Mucosa of gallbladder (tissue), 1 donor: Measurements from ENCODE around the gene PAX7. TPM values are rescaled to one million over a fixed set of nuclear protein-coding genes. Genes with fewer than 3 reads are reported as not detected.
"Not testable (repeated sequence)": the region's sequence is repeated elsewhere in the genome, so short reads cannot be mapped to it uniquely, and the experiment has no call there.

ENCODE experiments used
- DNase-seq: peaks from one replicate; pipeline ENCODE4 v3.0.0-alpha.2; 2020; ENCODE audit warnings: low spot score
- total RNA-seq: library from RNA; stranded (reverse); gene quantifications from one replicate; pipeline ENCODE4 v1.2.1, GENCODE V29; 2021
- donor health status: DM: no; HTN: no; CAD: no.

Gene PAX7
- total RNA-seq, 1 donor from 2014 or later: not detected

DNA sequence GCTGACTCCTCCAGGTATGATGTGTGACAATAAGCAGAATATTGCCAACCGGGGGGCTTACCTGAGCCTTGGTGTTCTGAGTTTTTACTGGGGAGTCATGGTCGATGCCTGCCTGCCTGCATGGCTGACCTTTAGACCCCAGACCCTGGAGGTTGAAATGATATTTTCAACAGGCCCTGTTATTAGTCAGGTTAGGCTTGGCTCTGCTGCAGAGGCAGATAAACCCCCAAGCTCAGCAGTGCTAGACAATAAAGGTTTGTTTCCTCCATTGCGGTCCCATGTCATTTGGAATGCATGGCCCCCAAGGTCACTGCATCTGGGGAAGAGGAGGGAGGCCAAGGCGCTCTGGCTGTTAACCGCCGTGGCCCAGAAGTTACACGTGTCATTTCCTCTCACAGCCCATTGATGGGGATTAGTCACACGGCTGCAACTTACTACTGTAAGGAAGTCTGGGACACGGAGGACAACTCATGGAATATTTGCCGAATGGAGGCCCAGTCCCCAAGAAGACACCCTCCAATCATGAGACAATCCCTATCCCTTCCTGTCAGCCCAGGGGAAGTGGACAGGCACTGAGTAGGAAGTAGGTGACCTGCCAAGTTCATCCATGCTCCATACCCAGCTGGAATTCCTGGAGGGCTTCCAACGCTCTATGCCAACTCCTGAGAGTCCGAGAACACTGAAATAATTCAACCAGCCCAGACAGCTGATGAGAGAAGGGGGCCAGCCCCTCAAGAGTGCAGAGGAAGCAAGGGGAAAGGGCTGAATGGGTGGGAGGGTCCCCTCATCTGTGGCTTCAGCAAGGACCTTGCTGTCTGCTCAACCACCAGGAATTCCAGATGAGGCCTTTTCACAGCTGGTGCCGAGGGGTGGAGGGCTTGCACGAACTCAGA lies 131.5 kb downstream of the PAX7 start:
- DNase-seq: no peak

DNA sequence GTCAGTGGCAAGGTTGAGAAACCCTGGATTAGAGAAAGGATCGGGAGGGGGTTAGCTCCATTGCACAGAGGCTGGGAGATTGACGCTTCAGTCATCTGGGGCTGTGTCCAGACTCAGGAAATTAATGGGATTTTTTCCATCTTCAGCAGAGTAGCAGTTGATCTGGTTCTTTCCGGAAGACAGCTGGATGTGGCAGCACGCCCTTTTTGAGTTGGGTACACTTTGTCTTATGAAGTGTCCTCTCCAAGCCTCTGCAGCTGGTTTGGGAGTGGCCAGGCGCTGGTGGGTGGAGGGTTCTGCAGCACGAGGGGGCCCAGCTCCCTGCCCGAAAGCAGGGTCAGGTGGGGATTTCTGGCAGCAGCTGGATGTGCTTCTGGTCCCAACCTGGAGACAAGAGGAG lies 133.7 kb downstream of the PAX7 start:
- no peak for DNase-seq

DNA sequence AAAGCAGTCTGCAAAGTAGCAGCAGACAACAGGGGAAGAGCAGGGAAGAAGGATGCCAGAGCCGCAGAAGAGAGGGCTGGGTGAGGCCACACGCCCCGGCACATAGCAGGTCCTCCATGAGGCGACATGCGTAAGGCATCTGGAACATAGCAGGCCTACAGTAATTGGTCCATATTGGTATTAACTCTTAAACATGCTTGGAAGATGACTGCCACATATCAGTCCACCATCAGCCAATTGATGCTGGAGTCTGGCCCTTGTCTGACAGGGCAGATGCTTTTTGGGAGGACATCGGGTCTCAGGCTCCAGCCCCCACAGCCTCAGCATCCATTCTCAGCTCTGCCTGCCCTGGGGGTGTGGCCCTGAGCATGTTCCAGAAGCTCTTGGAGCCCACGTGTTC lies 135.1 kb downstream of the PAX7 start:
- no peak for DNase-seq

DNA sequence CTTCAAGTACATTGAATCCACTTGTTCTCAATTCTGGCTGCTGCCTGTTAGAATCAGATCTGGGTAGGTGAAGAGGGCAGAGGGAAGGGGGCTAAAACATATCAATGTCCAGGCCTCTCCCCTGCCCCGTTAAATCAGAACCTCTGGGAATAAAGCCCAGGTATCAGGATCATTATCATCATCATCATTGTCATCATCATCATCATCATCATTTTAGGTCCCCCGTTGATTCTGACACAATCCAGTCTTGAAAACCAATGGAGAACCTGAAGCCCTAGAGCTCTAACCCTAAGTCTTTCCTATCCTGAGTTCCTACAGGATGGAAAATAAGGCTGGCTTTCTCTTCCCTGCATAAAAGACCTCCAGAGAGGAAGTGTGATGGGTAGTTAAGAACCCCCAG lies 135.7 kb downstream of the PAX7 start:
- no peak for DNase-seq

DNA sequence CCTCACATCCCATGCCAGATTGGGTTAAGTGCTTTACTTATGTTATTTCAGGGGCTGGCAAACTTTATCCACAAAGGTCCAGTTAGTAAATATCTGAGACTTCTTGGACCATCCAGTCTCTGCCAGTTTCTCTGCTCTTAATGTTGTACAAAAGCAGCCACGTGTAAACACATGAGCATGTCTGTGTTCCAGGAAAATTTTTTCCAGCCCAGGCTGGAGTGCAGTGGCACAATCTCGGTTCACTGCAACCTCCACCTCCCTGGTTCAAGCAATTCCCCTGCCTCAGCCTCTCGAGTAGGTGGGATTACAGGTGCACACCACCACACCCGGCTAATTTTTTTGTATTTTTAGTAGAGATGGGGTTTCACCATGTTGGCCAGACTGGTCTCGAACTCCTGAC lies 136.9 kb downstream of the PAX7 start:
- not testable (repeated sequence) for DNase-seq

DNA sequence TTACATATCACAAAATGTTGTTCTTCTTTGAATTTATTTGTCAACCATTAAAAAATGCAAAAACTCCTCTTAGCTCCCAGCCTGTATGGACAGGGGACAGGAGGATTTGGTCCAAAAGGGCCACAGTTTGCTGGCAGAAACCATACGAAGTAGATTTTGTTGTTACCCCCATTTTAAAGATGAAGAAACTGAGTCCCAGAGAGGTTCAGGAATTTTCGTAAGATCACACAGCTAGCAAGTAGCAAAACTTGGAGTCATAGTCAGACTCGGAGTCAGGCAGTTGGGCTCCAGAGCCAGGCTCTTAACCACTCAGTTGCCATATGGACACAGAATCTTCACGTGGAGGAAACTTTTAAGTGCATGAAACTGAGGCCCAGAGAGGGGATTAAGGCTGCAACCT lies 137.4 kb downstream of the PAX7 start:
- no peak for DNase-seq

DNA sequence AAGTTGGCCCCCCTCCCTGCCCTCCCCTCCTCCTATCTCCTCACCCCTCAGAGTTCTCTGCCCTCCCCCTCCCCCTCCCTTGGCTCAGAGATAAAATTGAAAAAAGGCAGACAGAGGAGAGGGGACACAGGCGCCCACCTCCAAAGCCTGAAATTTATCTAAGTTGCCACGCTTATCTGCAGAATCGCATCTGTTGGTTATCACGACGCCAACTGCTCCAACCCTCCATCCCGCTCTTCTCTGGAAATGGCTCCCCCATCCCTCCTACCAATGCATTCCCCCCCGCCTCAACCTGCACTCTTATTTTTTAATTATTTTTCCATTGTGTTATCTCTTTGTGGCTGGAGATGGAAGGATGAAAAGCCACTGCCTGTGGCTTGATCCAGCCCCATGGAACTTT lies 138.5 kb downstream of the PAX7 start:
- no peak for DNase-seq

DNA sequence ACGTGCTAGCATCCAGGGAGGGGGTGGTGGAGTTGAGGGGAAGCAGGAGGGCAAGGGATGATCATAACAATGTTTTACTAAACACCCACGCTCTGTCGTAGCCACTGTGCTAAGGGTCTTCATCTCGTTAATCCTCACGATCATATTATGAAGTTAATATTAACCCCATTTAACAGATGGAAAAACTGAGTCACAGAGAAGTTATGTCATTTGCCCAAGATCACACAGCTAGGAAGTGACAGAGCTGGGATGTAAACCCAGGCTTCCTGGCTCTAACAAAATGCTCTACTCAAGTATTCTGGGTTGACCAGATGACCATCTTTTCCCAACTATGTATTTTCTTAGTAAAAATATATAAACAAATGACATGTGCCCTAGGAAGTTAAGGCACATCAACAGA lies 140.2 kb downstream of the PAX7 start:
- no peak for DNase-seq

DNA sequence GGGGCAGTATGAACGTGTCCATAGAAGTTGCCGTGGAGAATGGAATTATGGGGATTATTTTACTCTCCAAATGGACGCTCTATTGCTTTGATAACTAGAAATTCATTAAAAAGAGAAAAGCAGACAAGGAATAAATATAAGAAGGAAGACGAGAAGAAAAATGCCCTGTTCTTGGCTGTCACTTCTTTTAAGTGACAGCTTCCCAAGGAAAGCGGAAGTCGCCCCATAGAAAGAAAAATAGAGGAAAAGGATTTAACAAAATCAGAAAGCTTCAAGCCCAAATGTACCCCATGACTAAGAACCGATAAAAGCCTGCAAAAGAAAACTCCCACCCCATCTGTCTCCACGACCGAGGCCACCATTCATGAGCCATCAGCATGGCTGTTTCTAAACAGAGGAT lies 143.1 kb downstream of the PAX7 start:
- no peak for DNase-seq

DNA sequence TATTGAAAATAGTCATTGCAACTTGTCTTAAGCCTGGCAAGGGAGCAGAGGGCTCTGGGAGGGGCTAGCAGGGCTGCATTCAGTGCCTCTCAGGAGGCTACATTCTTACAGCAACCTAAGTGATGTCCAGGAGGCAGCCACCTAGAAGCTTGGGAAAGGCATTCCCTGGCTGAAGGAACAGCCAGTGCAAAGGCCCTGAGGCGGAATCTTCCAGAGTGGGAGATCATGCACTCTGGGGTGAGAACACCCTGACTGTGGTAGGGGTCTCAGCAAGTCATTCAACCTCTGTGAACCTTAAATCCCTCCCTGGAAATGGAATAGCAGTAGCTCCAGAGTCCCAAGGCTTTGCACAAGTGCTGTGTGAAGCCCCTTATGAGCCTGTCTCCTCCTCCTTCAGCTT lies 144.7 kb downstream of the PAX7 start:
- DNase-seq: no peak

DNA sequence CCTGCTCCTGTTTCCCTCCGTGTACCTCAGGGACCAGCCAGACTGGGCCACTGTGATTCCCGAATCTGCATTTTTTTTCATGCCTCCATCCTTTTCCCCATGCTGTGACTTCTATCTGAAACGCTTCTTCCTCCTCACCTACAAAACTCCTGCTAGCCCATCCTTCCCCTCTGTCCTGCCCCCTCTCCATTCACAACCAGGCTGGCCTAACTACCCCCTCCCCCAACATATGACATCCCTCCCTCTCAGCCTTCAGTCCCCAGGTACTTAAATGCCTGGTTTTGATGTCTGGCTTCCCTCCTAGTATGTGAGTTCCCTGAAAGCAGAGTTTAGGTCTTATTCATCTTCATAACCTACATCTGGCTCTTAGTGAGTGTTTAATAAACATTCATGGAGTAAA lies 146.1 kb downstream of the PAX7 start:
- no peak for DNase-seq

DNA sequence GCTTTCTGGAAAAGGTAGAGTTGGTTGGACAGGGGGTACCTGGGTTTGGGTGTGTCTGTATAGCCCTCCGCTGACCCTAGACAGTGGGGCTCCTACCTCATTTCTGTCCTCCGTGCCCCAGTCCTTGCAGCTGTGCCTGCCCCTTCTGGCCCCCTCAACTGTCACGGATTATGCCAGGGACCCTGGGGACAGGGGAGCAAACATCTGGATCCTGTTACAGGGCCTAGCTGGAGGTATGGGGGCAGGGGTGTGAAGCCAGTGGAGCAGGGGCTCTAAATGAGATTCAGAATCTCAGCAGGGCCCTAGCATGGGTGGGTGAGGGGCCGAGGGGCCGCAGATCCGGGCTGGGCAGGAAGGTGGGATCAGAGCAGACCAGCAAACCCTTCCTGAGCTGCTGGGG lies 147.8 kb downstream of the PAX7 start:
- no peak for DNase-seq

DNA sequence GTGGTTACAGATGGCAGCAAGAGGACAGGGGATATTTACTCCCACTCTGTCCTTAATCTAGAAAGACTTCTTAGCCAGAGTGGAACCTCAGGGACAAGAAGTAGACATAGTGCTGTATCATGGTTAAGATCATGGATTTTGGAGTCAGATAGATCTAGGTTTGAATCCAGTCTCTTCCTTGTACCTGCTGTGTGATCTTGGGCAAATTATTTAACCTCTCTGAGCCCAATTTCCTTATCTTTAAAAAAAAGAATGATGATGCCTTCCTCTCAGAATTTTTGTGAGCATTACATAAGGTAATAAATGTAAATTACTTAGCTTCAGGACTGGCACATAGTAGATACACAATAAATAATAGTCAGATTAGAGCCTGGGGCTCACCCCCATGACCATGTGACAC lies 150.4 kb downstream of the PAX7 start:
- DNase-seq: no peak

DNA sequence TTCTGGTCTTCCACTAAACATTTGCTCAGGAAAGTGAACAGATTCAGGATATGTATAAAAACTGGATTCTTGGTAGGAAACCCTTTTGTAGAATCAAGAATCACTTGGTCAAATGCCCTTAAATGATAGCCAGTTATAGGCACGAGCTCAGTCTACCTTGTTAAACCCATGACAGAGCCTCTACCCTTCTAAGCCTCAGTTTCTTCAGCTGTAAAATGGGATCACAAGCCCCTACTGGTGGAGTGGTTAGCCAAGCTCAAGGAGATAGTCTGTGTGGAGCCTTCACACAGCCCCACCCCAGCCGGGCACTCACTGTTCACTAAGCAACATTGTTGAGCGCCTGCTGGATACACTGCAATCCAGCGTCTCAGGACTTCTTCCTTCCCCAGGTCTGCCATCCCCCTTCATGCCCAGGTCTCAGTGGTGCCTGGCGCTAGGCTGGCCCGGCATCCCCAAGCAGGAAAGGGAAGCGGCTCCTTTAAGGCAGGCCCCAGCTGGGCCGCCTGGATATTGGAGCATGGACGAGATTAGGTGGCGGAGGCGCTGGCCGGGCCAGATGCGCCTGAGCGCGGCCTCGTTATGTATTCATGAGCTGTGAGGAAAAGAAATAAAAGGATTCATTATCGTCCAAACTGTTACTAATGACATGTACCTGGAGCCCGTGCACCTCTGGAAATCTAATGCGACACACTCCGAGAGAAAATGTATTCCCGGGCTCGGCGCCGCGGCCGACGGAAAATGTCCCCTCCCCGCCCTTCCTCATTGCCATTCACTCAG lies 153.2 kb downstream of the PAX7 start:
- DNase-seq: no peak

DNA sequence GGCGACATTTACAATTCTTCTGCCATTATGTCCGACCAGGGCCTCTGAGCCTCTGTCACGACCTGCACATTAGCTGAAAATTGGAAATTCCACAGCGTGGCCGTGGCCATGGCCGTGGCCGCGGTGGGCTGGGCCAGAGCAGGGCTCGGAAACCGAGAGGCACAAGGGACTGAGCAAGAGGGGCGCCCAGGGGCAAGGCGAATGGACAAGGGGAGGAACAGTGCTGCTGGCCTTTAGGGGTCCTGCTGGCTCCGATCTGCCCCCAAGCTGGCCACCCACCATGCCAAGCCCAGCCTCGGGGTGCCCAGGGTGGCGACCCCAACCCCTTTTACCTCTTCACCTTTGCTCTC lies 153.8 kb downstream of the PAX7 start:
- DNase-seq: no peak

DNA sequence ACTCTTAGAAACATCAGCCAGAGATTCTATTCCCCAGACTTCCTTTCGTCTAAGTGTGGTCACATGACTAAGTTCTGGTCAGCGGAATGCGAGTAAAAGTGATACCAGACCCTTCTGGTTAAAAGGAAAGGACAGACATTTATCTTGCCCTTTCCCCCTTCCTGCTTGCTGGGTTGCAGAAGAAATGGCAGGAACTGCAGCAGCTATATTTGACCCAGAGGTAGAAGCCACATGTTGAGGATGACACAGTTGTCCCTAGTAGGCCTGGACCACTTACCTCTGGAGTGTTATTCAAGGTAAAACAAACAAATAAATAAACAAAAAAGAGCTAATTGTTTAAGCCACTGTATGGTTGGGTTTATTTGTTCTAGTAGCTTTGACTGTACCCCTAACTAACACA lies 155.5 kb downstream of the PAX7 start:
- no peak for DNase-seq

DNA sequence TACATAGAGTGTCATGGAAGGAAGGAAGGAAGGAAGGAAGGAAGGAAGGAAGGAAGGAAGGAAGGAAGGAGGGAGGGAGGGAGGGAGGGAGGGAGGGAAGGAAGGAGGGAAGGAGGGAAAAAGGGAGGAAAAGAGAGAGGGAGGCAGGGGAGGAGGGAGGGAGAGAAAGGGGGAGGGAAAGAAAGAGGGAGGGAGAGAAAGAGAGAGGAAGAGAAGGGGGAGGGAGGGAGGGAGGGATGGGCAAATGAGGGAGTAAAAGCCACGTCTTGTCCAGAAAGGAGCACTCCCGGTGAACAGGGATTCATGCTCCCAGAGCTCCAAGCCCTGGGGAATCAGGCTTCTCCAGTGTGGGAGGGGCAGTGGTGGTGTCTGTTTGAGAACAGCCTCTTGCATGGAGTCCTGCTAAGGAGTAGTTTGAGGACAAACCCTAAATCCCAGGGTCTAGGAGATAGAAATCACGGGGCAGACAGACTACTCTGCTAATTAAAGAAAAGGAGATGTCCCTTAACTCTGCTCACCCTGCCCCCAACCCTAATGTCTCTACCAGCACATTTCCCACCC lies 157.3 kb downstream of the PAX7 start:
- no peak for DNase-seq

DNA sequence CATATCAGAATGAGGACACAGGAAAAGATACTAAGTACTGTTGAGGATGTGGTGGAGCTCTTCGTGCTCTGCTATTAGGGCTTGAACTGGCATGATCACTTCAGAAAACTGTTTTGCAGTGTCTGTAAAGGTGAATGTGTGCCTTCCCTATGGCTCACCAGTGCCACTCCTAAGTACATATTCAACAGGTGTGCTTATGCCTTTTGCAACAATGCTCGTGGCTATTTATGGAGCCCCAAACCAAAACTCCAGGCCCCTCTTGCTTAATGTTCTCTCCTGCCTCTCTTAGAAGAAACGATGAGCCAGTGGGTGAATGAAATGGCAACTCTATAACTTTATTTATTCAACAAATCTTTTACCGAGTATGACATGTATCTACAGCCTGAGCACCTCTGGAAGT lies 158.6 kb downstream of the PAX7 start:
- DNase-seq: no peak

DNA sequence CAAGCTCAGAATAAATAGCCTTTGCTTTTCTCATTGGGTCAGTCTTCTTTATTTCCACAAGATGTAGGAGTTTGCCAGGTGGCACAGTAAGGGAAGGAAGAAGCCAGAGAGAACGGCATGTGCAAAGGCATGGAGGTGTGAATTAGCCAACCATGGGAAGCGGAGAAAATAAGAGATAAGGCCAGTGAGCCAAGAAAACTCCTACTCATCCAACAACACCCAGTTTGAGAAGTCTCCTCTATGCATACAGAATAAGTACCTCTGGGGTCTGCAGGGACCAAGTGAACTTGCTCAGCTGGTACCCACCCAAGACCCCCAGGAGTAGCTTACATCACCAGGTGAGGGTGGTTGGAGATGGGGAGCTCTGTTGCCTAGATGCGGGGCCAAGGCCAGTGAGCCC lies 162.1 kb downstream of the PAX7 start:
- no peak for DNase-seq

DNA sequence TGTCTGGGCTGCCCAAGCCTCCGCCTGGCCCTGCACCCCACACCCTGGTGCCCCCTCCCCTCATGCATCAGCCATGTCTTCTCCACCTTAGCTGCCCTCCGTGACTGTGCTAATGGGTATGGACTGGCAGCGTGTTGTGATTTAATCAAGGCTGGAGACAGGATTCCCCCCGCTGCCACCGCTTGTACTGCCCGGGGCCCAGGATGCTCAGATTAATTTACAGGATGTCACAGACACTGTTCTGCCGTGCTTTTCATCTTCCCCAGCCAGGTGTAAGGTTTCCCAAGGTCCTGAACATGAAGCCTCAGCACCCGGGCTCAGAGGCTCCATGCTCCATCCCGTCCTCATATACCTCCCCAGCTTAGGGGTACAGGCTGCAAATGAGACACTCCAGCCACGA lies 162.5 kb downstream of the PAX7 start:
- DNase-seq: no peak

DNA sequence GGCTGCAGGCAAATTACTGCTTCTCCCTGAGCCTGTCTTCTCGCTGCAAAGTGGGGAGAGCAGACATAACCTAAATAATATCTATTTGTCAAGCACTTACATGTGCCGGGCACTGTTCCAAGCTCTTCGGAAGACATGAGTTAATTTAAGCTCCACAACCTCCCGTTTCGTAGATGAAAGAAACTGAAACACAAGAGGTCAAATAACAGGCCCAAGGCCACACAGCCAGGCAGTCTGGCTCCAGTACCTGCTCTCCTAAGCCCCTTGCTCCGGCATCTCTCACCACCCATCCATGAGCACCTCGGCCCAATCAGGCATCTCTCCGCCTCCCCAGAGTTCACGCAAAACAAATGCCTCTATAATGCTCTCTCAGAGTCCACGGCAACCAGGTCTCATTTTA lies 163.4 kb downstream of the PAX7 start:
- no peak for DNase-seq

DNA sequence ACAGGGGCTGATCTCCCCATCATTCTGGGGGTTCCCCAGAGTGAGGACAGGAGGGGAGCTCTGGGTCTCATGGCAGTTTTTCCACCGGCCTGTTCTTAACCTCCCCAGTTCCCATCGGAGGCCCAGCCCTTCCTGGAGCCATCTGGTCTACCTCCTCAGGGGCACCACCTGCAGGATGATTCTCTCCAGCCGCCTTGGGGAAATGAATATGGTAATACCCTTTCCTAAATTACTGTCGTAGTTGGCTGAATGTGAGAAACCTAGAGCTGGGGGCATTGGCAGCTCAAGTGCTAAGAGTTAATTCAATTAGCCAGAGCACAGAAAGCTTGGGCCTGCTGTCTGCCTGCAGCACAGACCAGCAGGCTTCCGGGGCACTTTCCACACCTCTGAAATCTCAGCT lies 163.9 kb downstream of the PAX7 start:
- no peak for DNase-seq
